BLaER1 treated with 17β-estradiol and CSF1 and Interleukin-3, amounts not matched to agents 10 nM and 100 nM (cell line): ENCODE data around the gene PSENEN.
A peak's percentile ranks its signal among the peaks of the same experiment; 100 is the strongest.

Experiments
- H3K27ac ChIP-seq, 11 experiments: shearing (Covaris generic); formaldehyde crosslinking; 2 replicates each; pipeline ENCODE4 v1.8.1; 2022
- H3K27me3 ChIP-seq, 11 experiments: shearing (Covaris generic); formaldehyde crosslinking; 2 replicates each; pipeline ENCODE4 v1.8.1; 2022
- H3K36me3 ChIP-seq, 11 experiments: shearing (Covaris generic); formaldehyde crosslinking; 2 replicates each; pipeline ENCODE4 v1.8.1; 2022
- H3K4me1 ChIP-seq, 10 experiments: shearing (Covaris generic); formaldehyde crosslinking; 2 replicates each; pipeline ENCODE4 v1.8.1; 2022
- H3K4me2 ChIP-seq, 11 experiments: shearing (Covaris generic); formaldehyde crosslinking; 2 replicates each; pipeline ENCODE4 v1.8.1; 2022
- H3K4me3 ChIP-seq, 10 experiments: shearing (Covaris generic); formaldehyde crosslinking; 2 replicates each; pipeline ENCODE4 v1.8.1; 2022
- H3K9ac ChIP-seq, 11 experiments: shearing (Covaris generic); formaldehyde crosslinking; 2 replicates each; pipeline ENCODE4 v1.8.1; 2022
- H3K9me3 ChIP-seq, 11 experiments: shearing (Covaris generic); formaldehyde crosslinking; replicated peaks in 1 of 11; 2 replicates each; pipeline ENCODE4 v1.8.1; 2022
- H4K20me1 ChIP-seq, 11 experiments: shearing (Covaris generic); formaldehyde crosslinking; 2 replicates each; pipeline ENCODE4 v1.8.1; 2022
- Cebpa-rat ChIP-seq, 11 experiments: shearing (Covaris generic); IDR thresholded peaks; 2 replicates each; pipeline ENCODE4 v1.8.1; 2022

PSENEN gene

DNA sequence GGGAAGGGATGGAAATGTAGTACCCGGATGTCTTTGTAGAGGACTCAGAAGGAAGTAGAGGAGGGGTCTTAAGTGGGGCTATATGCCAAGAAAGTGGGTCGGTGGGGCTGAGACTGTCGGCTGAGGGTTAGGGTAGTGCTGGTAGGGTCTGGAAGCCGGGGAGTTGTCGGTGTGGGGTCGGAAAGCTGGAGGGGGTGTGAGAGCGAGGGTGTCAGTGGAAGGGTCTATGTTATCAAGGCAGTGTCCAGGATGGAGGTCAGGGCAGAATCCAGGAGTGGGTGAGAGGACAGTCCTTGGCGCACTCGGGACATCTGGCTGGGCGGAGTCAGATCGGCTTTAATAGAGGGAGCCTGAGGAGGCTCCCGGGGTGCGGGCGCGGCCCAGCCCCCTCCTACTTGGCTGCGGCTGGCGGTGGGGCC, 9.7 kb downstream of the PSENEN start:
- no peak for TF ChIP-seq Cebpa-rat (IDR thresholded peaks at IDR 0.05)
- H3K36me3 ChIP-seq: peaks cover 17 to 50% (median 36%) of the 10 kb centered on the region in 11 experiments
- H3K4me3 ChIP-seq: no peak overlapping the region
- H3K27me3 ChIP-seq: peaks cover 0 to 14% (median 10%) of the 10 kb centered on the region in 11 experiments; a peak in 12 of 22 replicates
- H3K9ac ChIP-seq: no peak overlapping the region; a peak in 1 of 22 replicates
- peaks cover 31 to 49% (median 37%) of the 10 kb centered on the region in 10 experiments for H3K4me1 ChIP-seq
- H3K9me3 ChIP-seq: no peaks in the 10 kb centered on the region
- 0 out of 22 replicates have a peak overlapping the region, but pooled peaks of 1 of the 11 experiments have one; percentile 5 for H3K4me2 ChIP-seq
- H4K20me1 ChIP-seq: peaks cover 0 to 26% (median 0%) of the 10 kb centered on the region in 11 experiments; a peak in 7 of 22 replicates
- no peak overlapping the region for H3K27ac ChIP-seq

DNA sequence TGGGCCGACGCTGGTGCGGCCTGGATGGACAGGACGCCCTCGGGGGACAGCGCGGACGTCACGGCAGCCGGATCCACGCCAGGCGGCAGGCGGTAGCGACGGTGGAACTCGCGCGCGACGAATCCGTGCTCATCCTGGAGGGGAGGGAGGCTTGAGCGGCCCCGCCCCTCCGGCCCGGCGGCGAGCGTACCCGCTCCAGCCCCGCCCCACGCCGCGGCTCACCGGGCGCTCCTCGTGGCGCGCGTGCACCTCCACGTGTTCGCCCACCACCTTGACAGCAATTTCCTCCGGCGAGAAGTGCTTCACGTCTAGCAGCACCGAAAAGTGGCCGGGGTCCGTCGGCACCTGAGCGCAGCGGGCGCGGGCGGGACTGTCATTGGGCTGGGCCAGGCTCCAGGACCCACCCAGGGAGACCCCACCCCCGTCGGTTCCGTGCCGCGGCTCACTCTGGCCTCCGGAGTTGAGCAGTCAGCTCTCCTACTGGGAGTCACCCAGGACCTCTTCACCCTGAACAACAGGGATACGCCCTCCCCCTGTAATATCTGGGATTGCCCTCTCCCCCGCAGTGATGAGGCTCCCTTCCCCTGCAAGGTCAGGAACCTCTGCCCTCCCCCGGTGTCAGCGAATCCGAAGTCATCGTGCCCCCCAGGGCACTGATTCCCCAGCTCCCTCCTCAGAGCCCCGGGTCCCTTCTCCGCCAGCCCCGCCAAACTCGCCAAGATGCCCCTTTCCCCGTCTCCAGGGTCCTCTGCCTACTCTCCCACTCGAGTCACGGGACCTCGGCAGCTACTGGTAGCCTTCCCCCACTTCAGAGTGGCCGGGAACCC, 10.3 kb downstream of the PSENEN start:
- H3K27me3 ChIP-seq: peaks cover 0 to 14% (median 10%) of the 10 kb centered on the region in 11 experiments; a peak in 12 of 22 replicates
- peaks cover 21 to 56% (median 42%) of the 10 kb centered on the region in 11 experiments for H3K36me3 ChIP-seq
- no peaks in the 10 kb centered on the region for H3K9me3 ChIP-seq
- peak overlapping the region in 3 of 11 experiments; percentile 8 to 92 (median 30); a peak in 3 of 22 replicates for H3K4me2 ChIP-seq
- H3K9ac ChIP-seq: peak overlapping the region in 1 of 11 experiments; percentile 13; a peak in 1 of 22 replicates
- peaks cover 0 to 26% (median 0%) of the 10 kb centered on the region in 11 experiments; a peak in 7 of 22 replicates for H4K20me1 ChIP-seq
- peaks cover 25 to 44% (median 32%) of the 10 kb centered on the region in 10 experiments for H3K4me1 ChIP-seq
- TF ChIP-seq Cebpa-rat (IDR thresholded peaks at IDR 0.05): no peak
- no peak overlapping the region for H3K4me3 ChIP-seq
- H3K27ac ChIP-seq: no peak overlapping the region

- H3K4me3 ChIP-seq: peak within 1 kb of the TSS; percentile 80 to 97 (median 89)
- no peak for TF ChIP-seq Cebpa-rat (IDR thresholded peaks at IDR 0.05)
- H3K9ac ChIP-seq: peak within 1 kb of the TSS; percentile 62 to 98 (median 93); a peak in 21 of 22 replicates
- peak within 1 kb of the TSS in 10 of 11 experiments; percentile 76 to 97 (median 92); a peak in 20 of 22 replicates for H3K27ac ChIP-seq
- H3K9me3 ChIP-seq: no peaks in the 10 kb centered on the region
- peak within 1 kb of the TSS; percentile 81 to 99 (median 95) for H3K4me2 ChIP-seq
- H3K4me1 ChIP-seq: peaks cover 25 to 40% (median 31%) of the 10 kb centered on the region in 10 experiments
- peaks cover 0 to 14% (median 10%) of the 10 kb centered on the region in 11 experiments; a peak in 12 of 22 replicates for H3K27me3 ChIP-seq
- H3K36me3 ChIP-seq: peaks cover 29 to 65% (median 50%) of the 10 kb centered on the region in 11 experiments
- H4K20me1 ChIP-seq: peaks cover 0 to 24% (median 0%) of the 10 kb centered on the region in 11 experiments; a peak in 7 of 22 replicates
Measured at GRCh38 chr19:35756377-35757230, 11.2 kb downstream of the PSENEN start, which contains the start of gene HSPB6. Gene HSPB6 (minus strand): TSS chr19:35757029. CDS start chr19:35757008, 21 bp downstream.

- TF ChIP-seq Cebpa-rat (IDR thresholded peaks at IDR 0.05): no peak
Measured at GRCh38 chr19:35757231-35757748, 11.8 kb downstream of the PSENEN start.

GRCh38 chr19:35757749-35758608, 12.5 kb downstream of the PSENEN start, which contains the start of gene PROSER3:
Gene PROSER3 (plus strand): TSS chr19:35758176. CDS start chr19:35758216, 40 bp downstream.
- peak within 1 kb of the TSS; percentile 88 to 98 (median 93) for H3K9ac ChIP-seq

More at GRCh38 chr19:35757231-35757748, 11.8 kb downstream of the PSENEN start:
- Histone ChIP-seq H3K9ac (peak overlapping the region; percentile 62 to 96 (median 92); a peak in 21 of 22 replicates), H3K4me3 (peak overlapping the region; percentile 80 to 97 (median 89)), H3K27ac (peak overlapping the region in 10 of 11 experiments; percentile 36 to 97 (median 76); a peak in 20 of 22 replicates), H3K36me3 (peaks cover 36 to 66% (median 51%) of the 10 kb centered on the region in 11 experiments), H3K4me1 (peaks cover 25 to 40% (median 30%) of the 10 kb centered on the region in 10 experiments), H3K9me3 (no peaks in the 10 kb centered on the region), H3K4me2 (peak overlapping the region; percentile 81 to 99 (median 95)), H4K20me1 (peaks cover 0 to 19% (median 0%) of the 10 kb centered on the region in 11 experiments; a peak in 7 of 22 replicates), H3K27me3 (peaks cover 0 to 14% (median 10%) of the 10 kb centered on the region in 11 experiments; a peak in 12 of 22 replicates)

DNA sequence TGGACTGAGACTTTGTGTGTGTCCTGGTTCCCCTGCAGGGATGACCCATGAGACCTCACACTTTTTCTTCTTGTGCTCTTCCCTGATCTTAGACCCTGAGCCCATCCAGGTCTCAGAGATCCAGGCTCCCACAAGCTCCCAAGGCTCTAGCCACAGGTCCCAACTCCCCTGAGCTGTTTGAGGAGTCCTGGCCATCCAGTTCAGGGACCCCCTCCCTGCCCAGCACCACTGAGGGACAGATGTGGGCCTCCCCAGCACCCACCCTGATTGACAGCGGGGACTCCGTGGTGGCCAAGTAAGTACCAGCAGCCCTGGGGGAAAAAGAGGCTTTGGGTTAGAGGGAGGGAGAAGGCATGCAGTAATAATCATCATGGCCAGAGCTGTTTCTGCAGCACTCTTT, 14.2 kb downstream of the PSENEN start:
- Histone ChIP-seq H3K27me3 (peaks cover 0 to 14% (median 10%) of the 10 kb centered on the region in 11 experiments; a peak in 12 of 22 replicates), H3K36me3 (peaks cover 41 to 66% (median 53%) of the 10 kb centered on the region in 11 experiments), H3K27ac (0 out of 22 replicates have a peak overlapping the region, but pooled peaks of 3 of the 11 experiments have one; percentile 3 to 25 (median 6)), H4K20me1 (peaks cover 0 to 19% (median 0%) of the 10 kb centered on the region in 11 experiments; a peak in 7 of 22 replicates), H3K9me3 (no peaks in the 10 kb centered on the region), H3K4me1 (peaks cover 25 to 42% (median 30%) of the 10 kb centered on the region in 10 experiments), H3K9ac (peak overlapping the region in 10 of 11 experiments; percentile 33 to 98 (median 92); a peak in 18 of 22 replicates), H3K4me3 (no peak overlapping the region), H3K4me2 (peak overlapping the region; percentile 86 to 98 (median 91); a peak in 21 of 22 replicates)
- TF ChIP-seq Cebpa-rat (IDR thresholded peaks at IDR 0.05): no peak

More at GRCh38 chr19:35757749-35758608, 12.5 kb downstream of the PSENEN start, which contains the start of gene PROSER3:
- peaks cover 38 to 66% (median 51%) of the 10 kb centered on the region in 11 experiments for H3K36me3 ChIP-seq
- no peaks in the 10 kb centered on the region for H3K9me3 ChIP-seq
- peaks cover 25 to 40% (median 30%) of the 10 kb centered on the region in 10 experiments for H3K4me1 ChIP-seq
- H3K4me2 ChIP-seq: peak within 1 kb of the TSS; percentile 92 to 99 (median 96)
- H3K4me3 ChIP-seq: peak within 1 kb of the TSS; percentile 80 to 97 (median 89)
- peak within 1 kb of the TSS; percentile 87 to 98 (median 96) for H3K27ac ChIP-seq
- peaks cover 0 to 14% (median 10%) of the 10 kb centered on the region in 11 experiments; a peak in 12 of 22 replicates for H3K27me3 ChIP-seq
- no peak for TF ChIP-seq Cebpa-rat (IDR thresholded peaks at IDR 0.05)
- peaks cover 0 to 19% (median 0%) of the 10 kb centered on the region in 11 experiments; a peak in 7 of 22 replicates for H4K20me1 ChIP-seq
